K562 (cell line): Measurements from ENCODE around the gene NEK4. TPM values are rescaled to one million over a fixed set of nuclear protein-coding genes. Genes with fewer than 3 reads are reported as not detected.

Experiments used
- C11orf30 ChIP-seq: fragments of 450-650 bp; IDR thresholded peaks from 2 replicates; pipeline ENCODE4 v1.6.1; 2016; ENCODE audit warnings: low read depth, mild to moderate bottlenecking
- GATAD2B ChIP-seq: fragments of 450-650 bp; IDR thresholded peaks from 2 replicates; pipeline ENCODE4 v1.6.1; 2017; ENCODE audit warnings: mild to moderate bottlenecking, borderline replicate concordance
- ILK ChIP-seq: fragments of 450-650 bp; IDR thresholded peaks from 2 replicates; pipeline ENCODE4 v1.6.1; 2016; ENCODE audit warnings: missing genetic modification characterization, low read depth, mild to moderate bottlenecking, missing compliant biosample characterization, moderate library complexity, borderline replicate concordance
- MTA3 ChIP-seq: fragments of 450-650 bp; formaldehyde crosslinking; IDR thresholded peaks from 2 replicates; pipeline ENCODE4 v1.6.1; 2017; ENCODE audit warnings: mild to moderate bottlenecking, borderline replicate concordance
- SMC3 ChIP-seq: conservative IDR thresholded peaks from 2 replicates; pipeline ENCODE4 v1.6.1; 2011; ENCODE audit warnings: low read depth, low read length, improper control_type of control experiment; ENCODE audit not compliant: insufficient read depth
- SREBF2 ChIP-seq: sonication (generic); formaldehyde crosslinking; IDR thresholded peaks from 2 replicates; pipeline ENCODE4 v1.4.0; 2020; ENCODE audit warnings: mild to moderate bottlenecking, missing genetic modification reagents
- ZFP1 ChIP-seq: fragments of 450-650 bp; formaldehyde crosslinking; IDR thresholded peaks from 2 replicates; pipeline ENCODE4 v1.4.0; 2020; ENCODE audit warnings: mild to moderate bottlenecking, mixed read lengths
- ZNF253 ChIP-seq: fragments of 250-450 bp; sonication (Bioruptor Pico); conservative IDR thresholded peaks from 2 replicates; pipeline ENCODE4 v1.6.1; 2021; ENCODE audit warnings: mild to moderate bottlenecking
- polyA plus RNA-seq, 8 experiments: library from polyadenylated mRNA; depleted of rRNA in 4 of 8; stranded (reverse) in 5 of 8; unstranded in 3 of 8; fragments of >200 nt; fragmentation: Nextera tagmentation in 2 of 8; fragmentation: Illumina TruSeq in 1 of 8; extraction: Ambion mirVana in 2 of 8; extraction: Trizol in 1 of 8; gene quantifications; 2 replicates each; pipeline versions ENCODE4 v1.2.1 to v1.2.3, GENCODE V29; 2011 to 2014; ENCODE audit warnings: inconsistent platforms in 1 of 8, missing spikeins in 1 of 8
- total RNA-seq, 7 experiments: library from RNA; depleted of rRNA in 6 of 7; stranded (reverse); fragments of >200 nt in 6 of 7; fragmentation: Illumina TruSeq in 2 of 7; extraction: Trizol in 2 of 7; gene quantifications; 2 replicates each; pipeline versions ENCODE4 v1.2.1 to v1.2.3, GENCODE V29; 2011 to 2021; ENCODE audit warnings: low replicate concordance in 1 of 7
- TF ChIP-seq, protein P1 (sequence below): fragments of 450-650 bp; IDR thresholded peaks from 2 replicates; pipeline ENCODE4 v1.6.1; 2017; ENCODE audit warnings: antibody characterized with exemption, mild to moderate bottlenecking
- TF ChIP-seq, protein P2 (sequence below): sonication (generic); formaldehyde crosslinking; IDR thresholded peaks from 2 replicates; pipeline ENCODE4 v1.8.0; 2022; ENCODE audit warnings: mild to moderate bottlenecking, missing genetic modification reagents
- TF ChIP-seq, protein P3 (sequence below), 2 experiments: fragments of 450-650 bp; conservative IDR thresholded peaks; 2 replicates each; pipeline ENCODE4 v1.6.1; 2017; ENCODE audit warnings: mild to moderate bottlenecking in 2 of 2, moderate library complexity in 2 of 2
- TF ChIP-seq, protein P4 (sequence below), 2 experiments: IDR thresholded peaks in 1 of 2; conservative IDR thresholded peaks in 1 of 2; 2 replicates each; pipeline ENCODE4 v1.6.1; 2016; ENCODE audit warnings: low read depth in 2 of 2, mild to moderate bottlenecking in 1 of 2, missing compliant biosample characterization in 1 of 2, missing genetic modification characterization in 1 of 2, moderate library complexity in 1 of 2

The NEK4 gene
- total and polyA plus RNA-seq, 9 of the 15 experiments (the other 6 are each of a cell fraction or from before 2014, with no cell fraction given): 5.8 to 23.1 (median 16.6) TPM

DNA sequence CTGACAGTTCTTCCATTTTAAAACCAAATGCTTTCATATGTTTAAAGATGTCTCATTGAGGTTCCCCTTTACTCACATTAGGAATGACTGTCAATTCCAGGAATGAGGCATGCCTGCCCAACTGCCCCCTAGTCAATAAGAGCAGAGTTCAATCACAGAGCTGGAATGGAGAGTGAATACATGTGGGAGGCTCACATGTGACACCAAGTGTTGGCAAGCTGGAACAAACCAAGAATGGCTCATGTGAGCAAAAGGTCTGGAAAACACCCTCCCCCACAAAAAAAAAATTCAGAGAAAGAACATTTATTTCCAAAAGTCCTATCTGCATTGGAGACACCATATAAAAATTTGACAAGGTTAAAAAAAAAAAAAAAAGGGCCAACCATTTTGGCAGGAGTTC lies 88.7 kb downstream of the NEK4 start (continued):
- TF ChIP-seq SREBF2 (CRISPR knock-in tag) (no peak), ILK (tag) (no peak), C11orf30 (no peak), MTA3 (0 out of 2 replicates have a peak, but pooled peaks have one; percentile 30), SMC3 (peak; percentile 34; the same call in 1 of the 2 replicates), ZFP1 (no peak), GATAD2B (peak; percentile 27; the same call in 1 of the 2 replicates), ZNF253 (CRISPR knock-in tag) (no peak)
- TF ChIP-seq, protein P1, sequence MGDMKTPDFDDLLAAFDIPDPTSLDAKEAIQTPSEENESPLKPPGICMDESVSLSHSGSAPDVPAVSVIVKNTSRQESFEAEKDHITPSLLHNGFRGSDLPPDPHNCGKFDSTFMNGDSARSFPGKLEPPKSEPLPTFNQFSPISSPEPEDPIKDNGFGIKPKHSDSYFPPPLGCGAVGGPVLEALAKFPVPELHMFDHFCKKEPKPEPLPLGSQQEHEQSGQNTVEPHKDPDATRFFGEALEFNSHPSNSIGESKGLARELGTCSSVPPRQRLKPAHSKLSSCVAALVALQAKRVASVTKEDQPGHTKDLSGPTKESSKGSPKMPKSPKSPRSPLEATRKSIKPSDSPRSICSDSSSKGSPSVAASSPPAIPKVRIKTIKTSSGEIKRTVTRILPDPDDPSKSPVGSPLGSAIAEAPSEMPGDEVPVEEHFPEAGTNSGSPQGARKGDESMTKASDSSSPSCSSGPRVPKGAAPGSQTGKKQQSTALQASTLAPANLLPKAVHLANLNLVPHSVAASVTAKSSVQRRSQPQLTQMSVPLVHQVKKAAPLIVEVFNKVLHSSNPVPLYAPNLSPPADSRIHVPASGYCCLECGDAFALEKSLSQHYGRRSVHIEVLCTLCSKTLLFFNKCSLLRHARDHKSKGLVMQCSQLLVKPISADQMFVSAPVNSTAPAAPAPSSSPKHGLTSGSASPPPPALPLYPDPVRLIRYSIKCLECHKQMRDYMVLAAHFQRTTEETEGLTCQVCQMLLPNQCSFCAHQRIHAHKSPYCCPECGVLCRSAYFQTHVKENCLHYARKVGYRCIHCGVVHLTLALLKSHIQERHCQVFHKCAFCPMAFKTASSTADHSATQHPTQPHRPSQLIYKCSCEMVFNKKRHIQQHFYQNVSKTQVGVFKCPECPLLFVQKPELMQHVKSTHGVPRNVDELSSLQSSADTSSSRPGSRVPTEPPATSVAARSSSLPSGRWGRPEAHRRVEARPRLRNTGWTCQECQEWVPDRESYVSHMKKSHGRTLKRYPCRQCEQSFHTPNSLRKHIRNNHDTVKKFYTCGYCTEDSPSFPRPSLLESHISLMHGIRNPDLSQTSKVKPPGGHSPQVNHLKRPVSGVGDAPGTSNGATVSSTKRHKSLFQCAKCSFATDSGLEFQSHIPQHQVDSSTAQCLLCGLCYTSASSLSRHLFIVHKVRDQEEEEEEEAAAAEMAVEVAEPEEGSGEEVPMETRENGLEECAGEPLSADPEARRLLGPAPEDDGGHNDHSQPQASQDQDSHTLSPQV: 0 out of 2 replicates have a peak, but pooled peaks have one; percentile 28
- TF ChIP-seq, protein P2, sequence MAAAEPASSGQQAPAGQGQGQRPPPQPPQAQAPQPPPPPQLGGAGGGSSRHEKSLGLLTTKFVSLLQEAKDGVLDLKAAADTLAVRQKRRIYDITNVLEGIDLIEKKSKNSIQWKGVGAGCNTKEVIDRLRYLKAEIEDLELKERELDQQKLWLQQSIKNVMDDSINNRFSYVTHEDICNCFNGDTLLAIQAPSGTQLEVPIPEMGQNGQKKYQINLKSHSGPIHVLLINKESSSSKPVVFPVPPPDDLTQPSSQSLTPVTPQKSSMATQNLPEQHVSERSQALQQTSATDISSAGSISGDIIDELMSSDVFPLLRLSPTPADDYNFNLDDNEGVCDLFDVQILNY (CRISPR knock-in tag): no peak
- TF ChIP-seq, protein P3, sequence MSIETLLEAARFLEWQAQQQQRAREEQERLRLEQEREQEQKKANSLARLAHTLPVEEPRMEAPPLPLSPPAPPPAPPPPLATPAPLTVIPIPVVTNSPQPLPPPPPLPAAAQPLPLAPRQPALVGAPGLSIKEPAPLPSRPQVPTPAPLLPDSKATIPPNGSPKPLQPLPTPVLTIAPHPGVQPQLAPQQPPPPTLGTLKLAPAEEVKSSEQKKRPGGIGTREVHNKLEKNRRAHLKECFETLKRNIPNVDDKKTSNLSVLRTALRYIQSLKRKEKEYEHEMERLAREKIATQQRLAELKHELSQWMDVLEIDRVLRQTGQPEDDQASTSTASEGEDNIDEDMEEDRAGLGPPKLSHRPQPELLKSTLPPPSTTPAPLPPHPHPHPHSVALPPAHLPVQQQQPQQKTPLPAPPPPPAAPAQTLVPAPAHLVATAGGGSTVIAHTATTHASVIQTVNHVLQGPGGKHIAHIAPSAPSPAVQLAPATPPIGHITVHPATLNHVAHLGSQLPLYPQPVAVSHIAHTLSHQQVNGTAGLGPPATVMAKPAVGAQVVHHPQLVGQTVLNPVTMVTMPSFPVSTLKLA (conservative IDR thresholded peaks at IDR 0.05): peak; percentile 36 to 57; a peak in 3 of 4 replicates
- TF ChIP-seq, protein P4, sequence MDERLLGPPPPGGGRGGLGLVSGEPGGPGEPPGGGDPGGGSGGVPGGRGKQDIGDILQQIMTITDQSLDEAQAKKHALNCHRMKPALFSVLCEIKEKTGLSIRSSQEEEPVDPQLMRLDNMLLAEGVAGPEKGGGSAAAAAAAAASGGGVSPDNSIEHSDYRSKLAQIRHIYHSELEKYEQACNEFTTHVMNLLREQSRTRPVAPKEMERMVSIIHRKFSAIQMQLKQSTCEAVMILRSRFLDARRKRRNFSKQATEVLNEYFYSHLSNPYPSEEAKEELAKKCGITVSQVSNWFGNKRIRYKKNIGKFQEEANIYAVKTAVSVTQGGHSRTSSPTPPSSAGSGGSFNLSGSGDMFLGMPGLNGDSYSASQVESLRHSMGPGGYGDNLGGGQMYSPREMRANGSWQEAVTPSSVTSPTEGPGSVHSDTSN (CRISPR knock-in tag; IDR thresholded peaks at IDR 0.05; ENCODE audit: low read depth): no peak
- TF ChIP-seq, protein P4 (tag; conservative IDR thresholded peaks at IDR 0.05; ENCODE audit: low read depth): no peak
